ENCODE results near the gene ANKRD44.

Gene ANKRD44

GRCh38 chr2:197109326-197109725 is 201.3 kb downstream of the ANKRD44 start:
- TF ChIP-seq, protein P1, sequence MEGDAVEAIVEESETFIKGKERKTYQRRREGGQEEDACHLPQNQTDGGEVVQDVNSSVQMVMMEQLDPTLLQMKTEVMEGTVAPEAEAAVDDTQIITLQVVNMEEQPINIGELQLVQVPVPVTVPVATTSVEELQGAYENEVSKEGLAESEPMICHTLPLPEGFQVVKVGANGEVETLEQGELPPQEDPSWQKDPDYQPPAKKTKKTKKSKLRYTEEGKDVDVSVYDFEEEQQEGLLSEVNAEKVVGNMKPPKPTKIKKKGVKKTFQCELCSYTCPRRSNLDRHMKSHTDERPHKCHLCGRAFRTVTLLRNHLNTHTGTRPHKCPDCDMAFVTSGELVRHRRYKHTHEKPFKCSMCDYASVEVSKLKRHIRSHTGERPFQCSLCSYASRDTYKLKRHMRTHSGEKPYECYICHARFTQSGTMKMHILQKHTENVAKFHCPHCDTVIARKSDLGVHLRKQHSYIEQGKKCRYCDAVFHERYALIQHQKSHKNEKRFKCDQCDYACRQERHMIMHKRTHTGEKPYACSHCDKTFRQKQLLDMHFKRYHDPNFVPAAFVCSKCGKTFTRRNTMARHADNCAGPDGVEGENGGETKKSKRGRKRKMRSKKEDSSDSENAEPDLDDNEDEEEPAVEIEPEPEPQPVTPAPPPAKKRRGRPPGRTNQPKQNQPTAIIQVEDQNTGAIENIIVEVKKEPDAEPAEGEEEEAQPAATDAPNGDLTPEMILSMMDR (IDR thresholded peaks at IDR 0.05): no peak
- TF ChIP-seq ZFX (IDR thresholded peaks at IDR 0.05; ENCODE audit: borderline replicate concordance): no peak

GRCh38 chr2:197108758-197109157 is 201.8 kb downstream of the ANKRD44 start:
- TF ChIP-seq, protein P1 (IDR thresholded peaks at IDR 0.05): no peak
- no peak for TF ChIP-seq ZFX (IDR thresholded peaks at IDR 0.05; ENCODE audit: borderline replicate concordance)
- H3K27ac ChIP-seq: no peak overlapping the region

More at GRCh38 chr2:197109326-197109725, 201.3 kb downstream of the ANKRD44 start:
- H3K27ac ChIP-seq: no peak overlapping the region

- TF ChIP-seq, protein P1 (IDR thresholded peaks at IDR 0.05): no peak
- TF ChIP-seq ZFX (IDR thresholded peaks at IDR 0.05; ENCODE audit: borderline replicate concordance): no peak
- no peak overlapping the region for H3K27ac ChIP-seq
These were observed 203.0 kb downstream of the ANKRD44 start for GRCh38 chr2:197107291-197108269.

GRCh38 chr2:197103363-197103762 is 207.2 kb downstream of the ANKRD44 start:
- TF ChIP-seq, protein P1 (IDR thresholded peaks at IDR 0.05): no peak
- no peak for TF ChIP-seq ZFX (IDR thresholded peaks at IDR 0.05; ENCODE audit: borderline replicate concordance)
- H3K27ac ChIP-seq: no peak overlapping the region

GRCh38 chr2:197102231-197102630 is 208.3 kb downstream of the ANKRD44 start:
- no peak for TF ChIP-seq ZFX (IDR thresholded peaks at IDR 0.05; ENCODE audit: borderline replicate concordance)
- TF ChIP-seq, protein P1 (IDR thresholded peaks at IDR 0.05): no peak
- no peak overlapping the region for H3K27ac ChIP-seq

GRCh38 chr2:197101519-197101918 is 209.1 kb downstream of the ANKRD44 start:
- no peak for TF ChIP-seq ZFX (IDR thresholded peaks at IDR 0.05; ENCODE audit: borderline replicate concordance)
- TF ChIP-seq, protein P1 (IDR thresholded peaks at IDR 0.05): no peak

More at GRCh38 chr2:197101519-197101918, 209.1 kb downstream of the ANKRD44 start:
- no peak overlapping the region for H3K27ac ChIP-seq

Data from 22Rv1 (cell line).